GM12801 (cell line): ENCODE data around the gene WNT3.

ENCODE experiments used
- CTCF ChIP-seq: IDR thresholded peaks from one replicate; pipeline ENCODE4 v1.5.1; 2011; ENCODE audit warnings: control low read depth; ENCODE audit not compliant: insufficient read length; ENCODE audit errors: extremely low read depth

WNT3 gene

GRCh38 chr17:46818316-46818928, at the start of gene WNT3:
TSS of gene WNT3 (minus strand) at chr17:46818692. CDS start at chr17:46818597, 95 bp downstream.
- TF ChIP-seq CTCF, result no peak

- TF ChIP-seq CTCF, result no peak
Measured at GRCh38 chr17:46866747-46867146, 48.3 kb upstream of the WNT3 start.

GRCh38 chr17:46866325-46866724, 47.8 kb upstream of the WNT3 start:
- TF ChIP-seq CTCF, result no peak

- no peak for TF ChIP-seq CTCF
Measured at GRCh38 chr17:46865100-46865499, 46.6 kb upstream of the WNT3 start.

GRCh38 chr17:46863383-46864121, 45.1 kb upstream of the WNT3 start:
- no peak for TF ChIP-seq CTCF

- no peak for TF ChIP-seq CTCF
Measured at GRCh38 chr17:46862949-46863348, 44.5 kb upstream of the WNT3 start.

- no peak for TF ChIP-seq CTCF
Measured at GRCh38 chr17:46859996-46860395, 41.5 kb upstream of the WNT3 start.
